K562 (cell line): ENCODE measurements around the gene FAM114A2. TPM values are rescaled to one million over a fixed set of nuclear protein-coding genes. Genes with fewer than 3 reads are reported as not detected.

Experiments used
- ATAC-seq: fragments of 200-7000 bp; cut with Tn5 transposase; 3 replicates; pipeline ENCODE4 v1.9.1; 2020; ENCODE audit warnings: moderate library complexity
- BruUV-seq: library from RNA; stranded (reverse); fragments of 400-500 nt; replicated peaks from 2 replicates; lab custom pipeline; 2021; lab: Mats Ljungman, UMichigan
- CTCF ChIA-PET: fragments of 300-600 bp; formaldehyde crosslinking; extraction: SDS; loops from one replicate; lab custom pipeline; 2021; ENCODE audit warnings: low intra/inter-chr PET ratio; lab: Yijun Ruan, JAX
- POLR2A ChIA-PET: fragments of 300-600, 350-650 bp; sonication (Branson Sonifier 250); formaldehyde crosslinking; extraction: SDS; loops from one replicate; lab custom pipeline; 2021; ENCODE audit warnings: antibody characterized with exemption, inconsistent platforms; lab: Yijun Ruan, JAX
- DNase-seq, 4 experiments: peaks; one replicate each; pipeline versions ENCODE4 v3.0.0 to v3.0.0-alpha.2; 2011 to 2018; ENCODE audit warnings: low spot score in 3 of 4, mixed read lengths in 3 of 4; ENCODE audit errors: extremely low read depth in 1 of 4
- FAIRE-seq: peaks from 2 replicates; lab custom pipeline; 2011; peaks lifted over from hg19 to GRCh38; lab: Jason Lieb, UNC
- H2AFZ ChIP-seq: 2 replicates; pipeline ENCODE4 v1.6.0; 2011; ENCODE audit warnings: low read depth, low read length, control low read depth, inconsistent platforms
- H3K27ac ChIP-seq: fragments of 200-600 bp; 3 replicates; pipeline ENCODE4 v1.8.0; 2011; ENCODE audit warnings: low read depth, mild to moderate bottlenecking, control low read depth, inconsistent platforms, low read length, moderate library complexity, mixed read lengths; ENCODE audit errors: extremely low read depth
- H3K27me3 ChIP-seq, 2 experiments: fragments of 300-600 bp in 1 of 2; 2 replicates in 1 of 2; 3 replicates in 1 of 2; pipeline versions ENCODE4 v1.6.0 to v1.8.0; 2011; ENCODE audit warnings: inconsistent platforms in 2 of 2, low read length in 2 of 2, mild to moderate bottlenecking in 1 of 2, mixed read lengths in 1 of 2, moderate library complexity in 1 of 2; ENCODE audit not compliant: control insufficient read depth in 2 of 2, insufficient read depth in 2 of 2
- H3K36me3 ChIP-seq: fragments of 300-600 bp; 3 replicates; pipeline ENCODE4 v1.8.0; 2011; ENCODE audit warnings: mild to moderate bottlenecking, low read length, inconsistent platforms; ENCODE audit not compliant: control insufficient read depth, insufficient read depth
- H3K4me1 ChIP-seq, 2 experiments: fragments of 200-600 bp in 1 of 2; replicated peaks in 1 of 2; 2 replicates in 1 of 2; 3 replicates in 1 of 2; pipeline versions ENCODE4 v1.5.1 to v1.8.0; 2011; ENCODE audit warnings: inconsistent platforms in 2 of 2, low read length in 2 of 2, mild to moderate bottlenecking in 1 of 2, mixed read lengths in 1 of 2, moderate library complexity in 1 of 2; ENCODE audit not compliant: control insufficient read depth in 2 of 2, insufficient read depth in 2 of 2
- H3K4me2 ChIP-seq: 2 replicates; pipeline ENCODE4 v1.6.1; 2011; ENCODE audit warnings: low read length, control low read depth, inconsistent platforms, mixed read lengths; ENCODE audit not compliant: insufficient read depth
- H3K4me3 ChIP-seq: fragments of 200-600 bp; sonication (generic), shearing (Covaris generic); 2 replicates; pipeline ENCODE4 v1.5.1; 2016; ENCODE audit warnings: control low read depth, inconsistent platforms
- H3K79me2 ChIP-seq: fragments of 200-600 bp; 3 replicates; pipeline ENCODE4 v1.8.0; 2011; ENCODE audit warnings: low read length, inconsistent platforms; ENCODE audit not compliant: control insufficient read depth, insufficient read depth
- H3K9ac ChIP-seq, 2 experiments: 2 replicates each; pipeline versions ENCODE4 v1.6.0 to v1.6.1; 2011; ENCODE audit warnings: low read depth in 2 of 2, low read length in 2 of 2, control low read depth in 1 of 2, inconsistent platforms in 1 of 2, mild to moderate bottlenecking in 1 of 2, mixed read lengths in 1 of 2; ENCODE audit not compliant: insufficient read depth in 1 of 2
- H3K9me1 ChIP-seq: one replicate; pipeline ENCODE4 v1.6.0; 2011; ENCODE audit warnings: inconsistent platforms, mild to moderate bottlenecking, low read length, moderate library complexity; ENCODE audit not compliant: control insufficient read depth, insufficient read depth
- H3K9me3 ChIP-seq: replicated peaks from 2 replicates; pipeline ENCODE4 v1.5.1; 2011; ENCODE audit warnings: low read depth, low read length, inconsistent platforms; ENCODE audit not compliant: control insufficient read depth, insufficient read depth
- H4K20me1 ChIP-seq: replicated peaks from 2 replicates; pipeline ENCODE4 v1.6.1; 2011; ENCODE audit warnings: low read length, inconsistent platforms, mixed read lengths; ENCODE audit not compliant: control insufficient read depth, insufficient read depth
- CC2D1A ChIP-seq: fragments of 450-650 bp; IDR thresholded peaks from 2 replicates; pipeline ENCODE4 v1.6.1; 2017; ENCODE audit warnings: mild to moderate bottlenecking
- CTCFL ChIP-seq: IDR thresholded peaks from 2 replicates; pipeline ENCODE4 v1.6.1; 2011; ENCODE audit warnings: borderline replicate concordance, low read depth, mild to moderate bottlenecking, moderate library complexity, low read length; ENCODE audit not compliant: insufficient read depth, poor library complexity, severe bottlenecking
- HDAC1 ChIP-seq, 2 experiments: fragments of 450-650 bp; IDR thresholded peaks; 2 replicates each; pipeline ENCODE4 v1.6.1; 2016 to 2017; ENCODE audit warnings: inconsistent platforms in 1 of 2, mild to moderate bottlenecking in 1 of 2, moderate library complexity in 1 of 2
- NBN ChIP-seq: fragments of 450-650 bp; IDR thresholded peaks from 2 replicates; pipeline ENCODE4 v1.6.1; 2016; ENCODE audit warnings: low read depth, mild to moderate bottlenecking
- POLR2AphosphoS5 ChIP-seq: IDR thresholded peaks from 2 replicates; pipeline ENCODE4 v1.6.1; 2011; ENCODE audit warnings: mild to moderate bottlenecking, low read depth, low read length, moderate library complexity; ENCODE audit not compliant: control insufficient read depth, insufficient read depth
- TEAD2 ChIP-seq: fragments of 450-650 bp; IDR thresholded peaks from 2 replicates; pipeline ENCODE4 v1.6.1; 2016; ENCODE audit warnings: missing genetic modification characterization, control low read depth, missing compliant biosample characterization
- ZNF512 ChIP-seq: IDR thresholded peaks from 2 replicates; pipeline ENCODE4 v1.6.1; 2016; ENCODE audit warnings: missing genetic modification characterization, missing compliant biosample characterization
- ZNF717 ChIP-seq: fragments of 250-450 bp; sonication (Bioruptor Pico); IDR thresholded peaks from 2 replicates; pipeline ENCODE4 v1.5.0; 2021
- WGBS: fragments of 100-300 bp; shearing (Covaris generic); methylation state at CpG from one replicate; pipeline ENCODE4 v1.1.6; 2016; ENCODE audit warnings: low coverage, mixed read lengths; ENCODE audit not compliant: insufficient coverage; ENCODE audit errors: missing lambda C conversion rate; 5-methylcytosine and 5-hydroxymethylcytosine counted together
- in situ Hi-C: fragments of 300-500 bp; cut with MboI; formaldehyde crosslinking; loops from 4 replicates; pipeline ENCODE4 v1.15.0; 2018; ENCODE audit warnings: inconsistent platforms, mixed read lengths
- intact Hi-C: fragments of 100-400 bp; cut with micrococcal nuclease; formaldehyde crosslinking; loops from 2 replicates; pipeline ENCODE4 v1.14.2; 2022
- polyA plus RNA-seq, 8 experiments: library from polyadenylated mRNA; depleted of rRNA in 4 of 8; stranded (reverse) in 5 of 8; unstranded in 3 of 8; fragments of >200 nt; fragmentation: Nextera tagmentation in 2 of 8; fragmentation: Illumina TruSeq in 1 of 8; extraction: Ambion mirVana in 2 of 8; extraction: Trizol in 1 of 8; gene quantifications; 2 replicates each; pipeline versions ENCODE4 v1.2.1 to v1.2.3, GENCODE V29; 2011 to 2014; ENCODE audit warnings: inconsistent platforms in 1 of 8, missing spikeins in 1 of 8
- total RNA-seq, 7 experiments: library from RNA; depleted of rRNA in 6 of 7; stranded (reverse); fragments of >200 nt in 6 of 7; fragmentation: Illumina TruSeq in 2 of 7; extraction: Trizol in 2 of 7; gene quantifications; 2 replicates each; pipeline versions ENCODE4 v1.2.1 to v1.2.3, GENCODE V29; 2011 to 2021; ENCODE audit warnings: low replicate concordance in 1 of 7

FAM114A2 gene
- total and polyA plus RNA-seq, 9 of the 15 experiments (the other 6 are each of a cell fraction or from before 2014, with no cell fraction given) = 14.4 to 28.1 (median 21.2) TPM

GRCh38 chr5:154063372-154063771, 24.7 kb upstream of the FAM114A2 start (continued):
- TF ChIP-seq CTCFL = no peak

- no TSS peak for BruUV-seq
- Histone ChIP-seq H2AFZ (no peak overlapping the region), H3K4me3 (no peak overlapping the region), H4K20me1 (no peaks in the 10 kb centered on the region; the same call in 1 of the 2 replicates), H3K27me3 (no peaks in the 10 kb centered on the region)
- POLR2A ChIA-PET = interaction anchor here (0.6 to 3.5 kb wide), 4 partner anchors 10 to 84 kb away, joined by 3 to 17 read pairs (median 14); partner anchors contain the start of genes FAM114A2 and MFAP3
- intact Hi-C loops = no loop called here
- TF ChIP-seq ZNF717 (CRISPR knock-in tag) (no peak), NBN (no peak), HDAC1 (IDR thresholded peaks at IDR 0.05) (no peak), CC2D1A (no peak), ZNF512 (no peak), POLR2AphosphoS5 (no peak), TEAD2 (tag) (no peak)
- TF ChIP-seq, all 486 proteins: peak for 0
- in situ Hi-C loops = no loop called here
- CTCF ChIA-PET = no interaction called here
- Histone ChIP-seq H3K27ac (no peak overlapping the region), H3K36me3 (no peaks in the 10 kb centered on the region), H3K9ac (no peak overlapping the region), H3K4me2 (no peak overlapping the region), H3K4me1 (peaks cover 0 to 3% of the 10 kb centered on the region in 2 experiments; a peak in 1 of 5 replicates), H3K79me2 (no peaks in the 10 kb centered on the region), H3K9me3 (no peaks in the 10 kb centered on the region), H3K9me1 (no peaks in the 10 kb centered on the region)
- 49% methylated on average over 3 of the region's 3 CpGs for WGBS
- DNase-seq (no peak), FAIRE-seq (no peak), ATAC-seq (no peak)
These were observed 21.9 kb upstream of the FAM114A2 start for GRCh38 chr5:154060606-154061005.
